ENCODE results near the gene XAF1. TPM values are rescaled to one million over a fixed set of nuclear protein-coding genes. Genes with fewer than 3 reads are reported as not detected.
A peak's percentile ranks its signal among the peaks of the same experiment; 100 is the strongest.

XAF1 gene
- not detected in 2 replicates for total RNA-seq
- long read RNA-seq, result 0 reads

GRCh38 chr17:6755731-6756184, at the start of gene XAF1:
TSS of gene XAF1 (plus strand) at chr17:6756046. CDS start at chr17:6756079, 33 bp downstream.
- Mint-ChIP-seq H3K4me3 (ENCODE audit: low read depth) (no peak within 1 kb of the TSS), H3K36me3 (ENCODE audit: insufficient read depth) (no peaks in the 10 kb centered on the region), H3K27me3 (peaks cover 18% of the 10 kb centered on the region), H3K27ac (no peak within 1 kb of the TSS), H3K4me1 (ENCODE audit: low read depth) (no peaks in the 10 kb centered on the region), H3K9me3 (ENCODE audit: low read depth) (no peaks in the 10 kb centered on the region)
- DNase-seq (ENCODE audit: low spot score, unreplicated experiment), result no peak
- no peak for TF ChIP-seq CTCF (IDR thresholded peaks at IDR 0.05; ENCODE audit: unreplicated experiment)

GRCh38 chr17:6706499-6706898, 49.3 kb upstream of the XAF1 start:
- Mint-ChIP-seq H3K27me3 (peaks cover 68% of the 10 kb centered on the region), H3K4me1 (ENCODE audit: low read depth) (peaks cover 4% of the 10 kb centered on the region), H3K9me3 (ENCODE audit: low read depth) (no peaks in the 10 kb centered on the region), H3K27ac (peak overlapping the region; percentile 52), H3K36me3 (ENCODE audit: insufficient read depth) (no peaks in the 10 kb centered on the region), H3K4me3 (ENCODE audit: low read depth) (no peak overlapping the region)
- no peak for DNase-seq (ENCODE audit: low spot score, unreplicated experiment)
- no peak for TF ChIP-seq CTCF (IDR thresholded peaks at IDR 0.05; ENCODE audit: unreplicated experiment)

GRCh38 chr17:6706996-6707395, 48.9 kb upstream of the XAF1 start:
- Mint-ChIP-seq H3K4me3 (ENCODE audit: low read depth) (no peak overlapping the region), H3K27ac (peak overlapping the region; percentile 52), H3K9me3 (ENCODE audit: low read depth) (no peaks in the 10 kb centered on the region), H3K27me3 (peaks cover 73% of the 10 kb centered on the region), H3K4me1 (ENCODE audit: low read depth) (peaks cover 1% of the 10 kb centered on the region), H3K36me3 (ENCODE audit: insufficient read depth) (no peaks in the 10 kb centered on the region)
- TF ChIP-seq CTCF (IDR thresholded peaks at IDR 0.05; ENCODE audit: unreplicated experiment), result no peak
- DNase-seq (ENCODE audit: low spot score, unreplicated experiment), result no peak

- Mint-ChIP-seq H3K4me3 (ENCODE audit: low read depth) (no peak overlapping the region), H3K4me1 (ENCODE audit: low read depth) (peaks cover 6% of the 10 kb centered on the region), H3K27ac (no peak overlapping the region), H3K9me3 (ENCODE audit: low read depth) (no peaks in the 10 kb centered on the region), H3K27me3 (peaks cover 78% of the 10 kb centered on the region), H3K36me3 (ENCODE audit: insufficient read depth) (no peaks in the 10 kb centered on the region)
- peak; percentile 8 for DNase-seq (ENCODE audit: low spot score, unreplicated experiment)
- TF ChIP-seq CTCF (IDR thresholded peaks at IDR 0.05; ENCODE audit: unreplicated experiment), result no peak
Measured at GRCh38 chr17:6708357-6708961, 47.4 kb upstream of the XAF1 start.

- Mint-ChIP-seq H3K27me3 (peaks cover 73% of the 10 kb centered on the region), H3K36me3 (ENCODE audit: insufficient read depth) (no peaks in the 10 kb centered on the region), H3K27ac (no peak overlapping the region), H3K4me1 (ENCODE audit: low read depth) (peaks cover 8% of the 10 kb centered on the region), H3K9me3 (ENCODE audit: low read depth) (no peaks in the 10 kb centered on the region), H3K4me3 (ENCODE audit: low read depth) (no peak overlapping the region)
- DNase-seq (ENCODE audit: low spot score, unreplicated experiment), result no peak
- TF ChIP-seq CTCF (IDR thresholded peaks at IDR 0.05; ENCODE audit: unreplicated experiment), result no peak
Measured at GRCh38 chr17:6710317-6710716, 45.5 kb upstream of the XAF1 start.
